Right lobe of liver (tissue), 6 donors: ENCODE results near the gene SMARCC2. TPM values are rescaled to one million over a fixed set of nuclear protein-coding genes. Genes with fewer than 3 reads are reported as not detected.

ENCODE experiments used
- ATAC-seq, 4 donors: fragments of 200-7000 bp; cut with Tn5 transposase; one replicate each; pipeline ENCODE4 v1.9.1; 2020; ENCODE audit warnings: mild to moderate bottlenecking in 4 of 4, moderate library complexity in 4 of 4
- DNase-seq, 3 donors: peaks; one replicate each; pipeline ENCODE4 v3.0.0-alpha.2; 2020
- H3K27ac ChIP-seq, 3 donors: fragments of 200-600 bp; one replicate each; pipeline ENCODE4 v1.8.0; 2022
- H3K27me3 ChIP-seq, 2 donors: fragments of 200-600 bp; one replicate each; pipeline ENCODE4 v1.8.0; 2022
- H3K36me3 ChIP-seq, 4 donors: fragments of 200-600 bp; sonication (generic) in 1 of 4; one replicate each; pipeline versions ENCODE4 v1.5.1 to v1.8.0; 2017 to 2022; ENCODE audit warnings: control low read depth in 1 of 4
- H3K4me1 ChIP-seq, 4 donors: fragments of 200-600 bp; sonication (generic) in 1 of 4; one replicate each; pipeline versions ENCODE4 v1.5.1 to v1.8.0; 2017 to 2022; ENCODE audit warnings: control low read depth in 1 of 4
- H3K4me3 ChIP-seq, 3 donors: fragments of 200-600 bp; one replicate each; pipeline ENCODE4 v1.8.0; 2022
- H3K9me3 ChIP-seq, 4 donors: fragments of 200-600 bp; sonication (generic) in 1 of 4; one replicate each; pipeline versions ENCODE4 v1.5.1 to v1.8.0; 2017 to 2022; ENCODE audit warnings: control low read depth in 1 of 4
- CTCF ChIP-seq, 4 donors: fragments of 200-600 bp in 3 of 4; fragments of 450-650 bp in 1 of 4; IDR thresholded peaks; one replicate each; pipeline versions ENCODE4 v1.5.1 to v1.8.0; 2016 to 2022; ENCODE audit warnings: antibody characterized with exemption in 4 of 4, mild to moderate bottlenecking in 2 of 4
- POLR2A ChIP-seq: fragments of 450-650 bp; IDR thresholded peaks from one replicate; pipeline ENCODE4 v1.6.1; 2017; ENCODE audit warnings: antibody characterized with exemption, mild to moderate bottlenecking
- WGBS: methylation state at CpG from one replicate; pipeline ENCODE4 v1.1.6; 2018; ENCODE audit warnings: low coverage, low lambda C conversion rate; ENCODE audit not compliant: insufficient coverage; ENCODE audit errors: missing lambda C conversion rate; 5-methylcytosine and 5-hydroxymethylcytosine counted together
- intact Hi-C, 2 donors: fragments of 100-400 bp; cut with DNase I; formaldehyde crosslinking; loops; one replicate each; pipeline versions ENCODE4 v1.11.2 to v1.14.1; 2022
- total RNA-seq, 6 experiments: library from RNA; depleted of rRNA in 2 of 6; stranded (reverse); fragments of >200 nt in 2 of 6; fragmentation: NEBNext Ultra II Directional in 3 of 6; extraction: Animal tissue kit (Norgen Biotek cat#: 25700) in 3 of 6; gene quantifications; one replicate each; pipeline versions ENCODE4 v1.1.0 to v1.2.4, GENCODE V29; 2016 to 2023
- donor health status: DM: no; HTN: yes; CAD: no.
- donor health status: DM: no; HTN: no; CAD: no.
- donor health status: DM: no; HTN: no; CAD: no.
- donor health status: DM: no; HTN: yes; CAD: no.
- donor health status: DM: no; HTN: yes; CAD: no.

SMARCC2 gene
- total RNA-seq, 6 experiments from 2014 or later: 17.9 to 40.8 (median 25.7) TPM

GRCh38 chr12:56162468-56163290 lies 26.6 kb downstream of the SMARCC2 start:
- TF ChIP-seq POLR2A (no peak), CTCF (IDR thresholded peaks at IDR 0.05) (no peak)
- DNase-seq (no peak), ATAC-seq (no peak)
- 61% methylated on average over 9 of the region's 11 CpGs for WGBS
- H3K4me3 ChIP-seq: no peak overlapping the region
- no peak overlapping the region for H3K27ac ChIP-seq
- peaks cover 7 to 73% (median 30%) of the 10 kb centered on the region in 4 donors for H3K36me3 ChIP-seq
- H3K9me3 ChIP-seq: no peaks in the 10 kb centered on the region
- H3K4me1 ChIP-seq: peaks cover 0 to 22% (median 3%) of the 10 kb centered on the region in 4 donors
- H3K27me3 ChIP-seq: no peaks in the 10 kb centered on the region
- intact Hi-C loops: no loop called here

- no peaks in the 10 kb centered on the region for H3K27me3 ChIP-seq
- intact Hi-C loops: no loop called here
- 73% methylated on average over 7 of the region's 10 CpGs for WGBS
- H3K27ac ChIP-seq: peak overlapping the region in 2 of 3 donors; percentile 36 to 89
- peaks cover 7 to 65% (median 30%) of the 10 kb centered on the region in 4 donors for H3K36me3 ChIP-seq
- ATAC-seq: no peak
- TF ChIP-seq CTCF (IDR thresholded peaks at IDR 0.05): no peak
- TF ChIP-seq POLR2A: no peak
- H3K9me3 ChIP-seq: no peaks in the 10 kb centered on the region
- no peak overlapping the region for H3K4me3 ChIP-seq
- no peak for DNase-seq
- peaks cover 0 to 28% (median 3%) of the 10 kb centered on the region in 4 donors for H3K4me1 ChIP-seq
These were observed 27.5 kb downstream of the SMARCC2 start for GRCh38 chr12:56161690-56162351.

- intact Hi-C loops: no loop called here
- no peak for TF ChIP-seq CTCF (IDR thresholded peaks at IDR 0.05)
- Histone ChIP-seq H3K4me1 (peaks cover 0 to 28% (median 3%) of the 10 kb centered on the region in 4 donors), H3K27me3 (no peaks in the 10 kb centered on the region), H3K9me3 (no peaks in the 10 kb centered on the region), H3K36me3 (peaks cover 7 to 59% (median 26%) of the 10 kb centered on the region in 4 donors), H3K27ac (peak overlapping the region; percentile 36 to 97 (median 89)), H3K4me3 (peak overlapping the region in 2 of 3 donors; percentile 66 to 87)
- DNase-seq (no peak), ATAC-seq (no peak)
- WGBS: 66% methylated on average over 7 of the region's 11 CpGs
These were observed 28.2 kb downstream of the SMARCC2 start for GRCh38 chr12:56160894-56161689.

GRCh38 chr12:56160193-56160763 lies 29.0 kb downstream of the SMARCC2 start:
- peaks cover 7 to 51% (median 24%) of the 10 kb centered on the region in 4 donors for H3K36me3 ChIP-seq
- ATAC-seq (peak in 3 of 4 donors; percentile 3 to 21 (median 7)), DNase-seq (no peak)
- 38% methylated on average over 5 of the region's 7 CpGs for WGBS
- H3K4me3 ChIP-seq: peak overlapping the region; percentile 66 to 87 (median 85)
- H3K9me3 ChIP-seq: no peaks in the 10 kb centered on the region
- H3K27me3 ChIP-seq: no peaks in the 10 kb centered on the region
- peaks cover 0 to 34% (median 6%) of the 10 kb centered on the region in 4 donors for H3K4me1 ChIP-seq
- H3K27ac ChIP-seq: peak overlapping the region; percentile 89 to 98 (median 97)
- TF ChIP-seq CTCF (IDR thresholded peaks at IDR 0.05) (no peak), POLR2A (no peak)
- intact Hi-C loops: no loop called here
